ENCODE results near the gene MMUT.
"Not testable (repeated sequence)": the region's sequence is repeated elsewhere in the genome, so short reads cannot be mapped to it uniquely, and the experiment has no call there.

GRCh38 chr6:49476564-49476963, 13.5 kb upstream of the MMUT start:
- TF ChIP-seq CTCF (IDR thresholded peaks at IDR 0.05; ENCODE audit: low read length); EZH2 (IDR thresholded peaks at IDR 0.05; ENCODE audit: borderline replicate concordance, low read length): not testable (repeated sequence)
